Esophagus muscularis mucosa (tissue), 4 donors: ENCODE results near the gene ASB13. TPM values are rescaled to one million over a fixed set of nuclear protein-coding genes. Genes with fewer than 3 reads are reported as not detected.

Experiments used
- DNase-seq: peaks from one replicate; pipeline ENCODE4 v3.0.0-alpha.2; 2017; ENCODE audit errors: extremely low spot score
- H3K27ac ChIP-seq, 4 donors: fragments of 200-600 bp; sonication (generic); replicated peaks in 1 of 4; 1 replicate in 3 of 4; 2 replicates in 1 of 4; pipeline ENCODE4 v1.5.1; 2016 to 2019; ENCODE audit warnings: mild to moderate bottlenecking in 1 of 4
- H3K27me3 ChIP-seq, 4 donors: fragments of 200-600 bp; sonication (generic); one replicate each; pipeline versions ENCODE4 v1.5.1 to v1.6.0; 2016 to 2019
- H3K36me3 ChIP-seq, 4 donors: fragments of 200-600 bp; sonication (generic); one replicate each; pipeline ENCODE4 v1.5.1; 2016 to 2019
- H3K4me1 ChIP-seq, 4 donors: fragments of 200-600 bp; sonication (generic); one replicate each; pipeline ENCODE4 v1.5.1; 2016 to 2019
- H3K4me3 ChIP-seq, 4 donors: fragments of 200-600 bp; sonication (generic); 1 replicate in 2 of 4; 2 replicates in 2 of 4; pipeline ENCODE4 v1.5.1; 2016 to 2019; ENCODE audit warnings: mild to moderate bottlenecking in 4 of 4, moderate library complexity in 1 of 4
- H3K9me3 ChIP-seq, 4 donors: fragments of 200-600 bp; sonication (generic); 1 replicate in 3 of 4; 2 replicates in 1 of 4; pipeline ENCODE4 v1.5.1; 2016 to 2019
- EP300 ChIP-seq: sonication (generic); formaldehyde crosslinking; IDR thresholded peaks from one replicate; pipeline ENCODE4 v1.6.1; 2017; ENCODE audit warnings: antibody characterized with exemption
- POLR2A ChIP-seq: fragments of 450-650 bp; IDR thresholded peaks from one replicate; pipeline ENCODE4 v1.6.1; 2017; ENCODE audit warnings: antibody characterized with exemption, moderate library complexity, mild to moderate bottlenecking, low read depth
- POLR2AphosphoS5 ChIP-seq, 2 donors: sonication (generic); formaldehyde crosslinking; IDR thresholded peaks; one replicate each; pipeline ENCODE4 v1.6.1; 2017; ENCODE audit warnings: antibody characterized with exemption in 2 of 2
- WGBS: methylation state at CpG from one replicate; pipeline ENCODE4 v1.1.5; 2018; 5-methylcytosine and 5-hydroxymethylcytosine counted together
- intact Hi-C: fragments of 100-400 bp; cut with DNase I; formaldehyde crosslinking; loops from one replicate; pipeline ENCODE4 v1.15.1; 2023
- total RNA-seq, 4 donors: library from RNA; depleted of rRNA; stranded (reverse); fragments of >200 nt; gene quantifications; one replicate each; pipeline versions ENCODE4 v1.1.0 to v1.2.1, GENCODE V29; 2016
- TF ChIP-seq, protein P1 (sequence below), 3 experiments: fragments of 200-600 bp in 2 of 3; fragments of 450-650 bp in 1 of 3; sonication (generic) in 2 of 3; IDR thresholded peaks; one replicate each; pipeline ENCODE4 v1.5.1; 2017 to 2019; ENCODE audit warnings: antibody characterized with exemption in 3 of 3, mild to moderate bottlenecking in 2 of 3, moderate library complexity in 1 of 3

ASB13 gene
- total RNA-seq, 4 donors from 2014 or later: 15.4 to 24.0 (median 17.4) TPM

- Histone ChIP-seq H3K27me3 (no peaks in the 10 kb centered on the region), H3K9me3 (no peaks in the 10 kb centered on the region), H3K4me3 (no peak overlapping the region), H3K27ac (no peak overlapping the region), H3K36me3 (no peaks in the 10 kb centered on the region), H3K4me1 (peaks cover 0 to 12% (median 8%) of the 10 kb centered on the region in 4 donors)
- WGBS: 75% methylated on average over 4 of the region's 13 CpGs
- no peak for DNase-seq
- intact Hi-C loops: no loop called here
- TF ChIP-seq EP300: no peak
Observed at GRCh38 chr10:5603848-5604170, 62.6 kb downstream of the ASB13 start.

DNA sequence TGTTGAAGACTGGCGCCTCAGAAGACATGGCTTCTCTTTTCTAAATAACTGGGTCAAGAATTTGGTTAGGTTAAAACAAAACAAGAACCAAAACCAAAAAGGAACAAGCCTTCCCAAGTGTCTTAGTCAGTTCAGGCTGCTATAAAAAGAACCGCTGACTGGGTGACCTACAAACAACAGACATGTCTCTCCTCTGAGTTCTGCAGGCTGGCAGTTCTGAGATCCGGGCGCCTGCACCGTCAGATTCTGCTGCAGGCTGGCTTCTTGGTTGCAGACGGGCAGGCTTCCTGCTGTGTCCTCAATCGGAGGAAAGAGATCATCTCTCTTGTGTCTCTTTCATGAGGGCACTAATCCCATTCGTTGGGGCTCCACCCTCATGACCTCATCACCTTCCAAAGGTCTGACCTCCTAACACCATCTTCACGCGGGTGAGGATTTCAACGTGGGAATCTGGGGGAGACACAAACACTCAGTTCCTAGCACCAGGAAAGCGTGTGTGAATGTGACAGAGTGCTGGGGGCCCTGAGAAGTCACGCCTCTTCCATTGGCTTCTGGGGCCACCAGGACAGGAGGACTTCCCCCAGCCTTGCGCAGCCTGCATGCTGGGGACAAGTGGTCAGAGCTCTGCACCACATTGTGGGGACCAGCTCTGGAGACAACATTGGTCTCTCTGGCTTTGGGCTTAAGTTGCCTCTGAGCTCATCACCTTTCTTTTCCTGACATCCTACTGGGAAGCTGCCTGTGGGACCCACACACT is 63.1 kb downstream of the ASB13 start:
- TF ChIP-seq POLR2AphosphoS5 (IDR thresholded peaks at IDR 0.05) (no peak), EP300 (no peak), POLR2A (no peak)
- TF ChIP-seq, protein P1, sequence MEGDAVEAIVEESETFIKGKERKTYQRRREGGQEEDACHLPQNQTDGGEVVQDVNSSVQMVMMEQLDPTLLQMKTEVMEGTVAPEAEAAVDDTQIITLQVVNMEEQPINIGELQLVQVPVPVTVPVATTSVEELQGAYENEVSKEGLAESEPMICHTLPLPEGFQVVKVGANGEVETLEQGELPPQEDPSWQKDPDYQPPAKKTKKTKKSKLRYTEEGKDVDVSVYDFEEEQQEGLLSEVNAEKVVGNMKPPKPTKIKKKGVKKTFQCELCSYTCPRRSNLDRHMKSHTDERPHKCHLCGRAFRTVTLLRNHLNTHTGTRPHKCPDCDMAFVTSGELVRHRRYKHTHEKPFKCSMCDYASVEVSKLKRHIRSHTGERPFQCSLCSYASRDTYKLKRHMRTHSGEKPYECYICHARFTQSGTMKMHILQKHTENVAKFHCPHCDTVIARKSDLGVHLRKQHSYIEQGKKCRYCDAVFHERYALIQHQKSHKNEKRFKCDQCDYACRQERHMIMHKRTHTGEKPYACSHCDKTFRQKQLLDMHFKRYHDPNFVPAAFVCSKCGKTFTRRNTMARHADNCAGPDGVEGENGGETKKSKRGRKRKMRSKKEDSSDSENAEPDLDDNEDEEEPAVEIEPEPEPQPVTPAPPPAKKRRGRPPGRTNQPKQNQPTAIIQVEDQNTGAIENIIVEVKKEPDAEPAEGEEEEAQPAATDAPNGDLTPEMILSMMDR (IDR thresholded peaks at IDR 0.05): no peak
- peaks cover 0 to 11% (median 8%) of the 10 kb centered on the region in 4 donors for H3K4me1 ChIP-seq
- H3K4me3 ChIP-seq: no peak overlapping the region
- no peak for DNase-seq
- intact Hi-C loops: no loop called here
- no peaks in the 10 kb centered on the region for H3K9me3 ChIP-seq
- 84% methylated on average over 13 of the region's 14 CpGs for WGBS
- H3K27ac ChIP-seq: no peak overlapping the region
- no peaks in the 10 kb centered on the region for H3K36me3 ChIP-seq
- H3K27me3 ChIP-seq: no peaks in the 10 kb centered on the region

GRCh38 chr10:5601826-5602495 is 64.4 kb downstream of the ASB13 start:
- DNase-seq: no peak
- Histone ChIP-seq H3K4me1 (peaks cover 0 to 11% (median 8%) of the 10 kb centered on the region in 4 donors), H3K36me3 (no peaks in the 10 kb centered on the region), H3K4me3 (no peak overlapping the region), H3K27ac (no peak overlapping the region), H3K9me3 (no peaks in the 10 kb centered on the region), H3K27me3 (no peaks in the 10 kb centered on the region)
- intact Hi-C loops: no loop called here
- TF ChIP-seq, protein P1 (IDR thresholded peaks at IDR 0.05): no peak
- TF ChIP-seq POLR2AphosphoS5 (IDR thresholded peaks at IDR 0.05) (no peak), EP300 (no peak), POLR2A (no peak)
- 44% methylated on average over 11 of the region's 11 CpGs for WGBS

- no peak for DNase-seq
- Histone ChIP-seq H3K36me3 (no peaks in the 10 kb centered on the region), H3K4me1 (peaks cover 0 to 12% (median 10%) of the 10 kb centered on the region in 4 donors), H3K27me3 (no peaks in the 10 kb centered on the region), H3K4me3 (no peak overlapping the region), H3K9me3 (no peaks in the 10 kb centered on the region), H3K27ac (no peak overlapping the region)
- TF ChIP-seq POLR2A (no peak), EP300 (no peak), POLR2AphosphoS5 (IDR thresholded peaks at IDR 0.05) (no peak)
- TF ChIP-seq, protein P1 (IDR thresholded peaks at IDR 0.05): no peak
- WGBS: 95% methylated on average over 5 of the region's 5 CpGs
- intact Hi-C loops: no loop called here
Observed at GRCh38 chr10:5600908-5601307, 65.5 kb downstream of the ASB13 start.

GRCh38 chr10:5599613-5600520 is 66.5 kb downstream of the ASB13 start:
- 79% methylated on average over 11 of the region's 23 CpGs for WGBS
- TF ChIP-seq POLR2AphosphoS5 (IDR thresholded peaks at IDR 0.05): no peak
- TF ChIP-seq, protein P1 (IDR thresholded peaks at IDR 0.05): no peak
- no peak for DNase-seq
- Histone ChIP-seq H3K4me3 (no peak overlapping the region), H3K4me1 (peaks cover 0 to 14% (median 10%) of the 10 kb centered on the region in 4 donors), H3K27ac (peak overlapping the region in 1 of 4 donors; percentile 31), H3K27me3 (no peaks in the 10 kb centered on the region), H3K36me3 (no peaks in the 10 kb centered on the region), H3K9me3 (no peaks in the 10 kb centered on the region)
- intact Hi-C loops: no loop called here
